Body of pancreas (tissue), 4 donors: ENCODE data around the gene GRK3.

ENCODE experiments used
- CTCF ChIP-seq, 7 experiments: fragments of 450-650 bp in 4 of 7; fragments of 200-600 bp in 3 of 7; sonication (generic) in 3 of 7; IDR thresholded peaks; one replicate each; pipeline ENCODE4 v1.5.1; 2016 to 2019; ENCODE audit warnings: antibody characterized with exemption in 7 of 7
- POLR2A ChIP-seq, 3 donors: fragments of 450-650 bp; IDR thresholded peaks; one replicate each; pipeline ENCODE4 v1.6.1; 2016; ENCODE audit warnings: antibody characterized with exemption in 3 of 3, mild to moderate bottlenecking in 2 of 3

DNA sequence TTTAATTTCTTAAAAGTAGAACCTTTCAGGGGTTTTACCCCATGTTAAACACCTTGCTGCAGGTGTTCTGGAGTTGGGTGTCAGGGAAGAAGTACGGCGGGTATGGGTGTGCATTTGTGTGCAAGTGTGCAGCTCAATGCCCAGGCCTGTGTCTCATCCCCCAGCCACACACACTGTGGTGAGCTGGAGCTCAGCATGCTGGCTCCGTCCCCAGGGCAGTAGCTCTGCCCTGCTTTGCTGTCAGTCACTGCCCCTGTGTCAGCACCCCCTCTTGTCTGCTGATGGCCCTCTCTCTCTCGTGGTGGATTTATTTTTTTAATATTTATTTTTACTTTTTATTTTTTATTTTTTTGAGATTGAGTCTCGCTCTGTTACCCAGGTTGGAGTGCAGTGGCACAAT, 141.7 kb downstream of the GRK3 start:
- TF ChIP-seq CTCF (IDR thresholded peaks at IDR 0.05) (no peak), POLR2A (IDR thresholded peaks at IDR 0.05) (no peak)
